Hepatocyte (in vitro differentiated cells): ENCODE results near the gene MAG. TPM values are rescaled to one million over a fixed set of nuclear protein-coding genes. Genes with fewer than 3 reads are reported as not detected.

Experiments used
- DNase-seq: peaks from one replicate; pipeline ENCODE4 v3.0.0-alpha.2; 2016; ENCODE audit warnings: low spot score
- H2AFZ ChIP-seq: fragments of 200-600 bp; sonication (generic); 2 replicates; pipeline ENCODE4 v1.6.0; 2016; ENCODE audit warnings: antibody characterized with exemption, mild to moderate bottlenecking
- H3K27ac ChIP-seq: fragments of 200-600 bp; sonication (generic); 2 replicates; pipeline ENCODE4 v1.5.1; 2016; ENCODE audit warnings: mild to moderate bottlenecking
- H3K27me3 ChIP-seq: fragments of 200-600 bp; sonication (generic); 2 replicates; pipeline ENCODE4 v1.6.1; 2016
- H3K36me3 ChIP-seq: fragments of 200-600 bp; sonication (generic); replicated peaks from 2 replicates; pipeline ENCODE4 v1.5.1; 2016; ENCODE audit warnings: low read depth; ENCODE audit not compliant: insufficient read depth
- H3K4me1 ChIP-seq: fragments of 200-600 bp; sonication (generic); 2 replicates; pipeline ENCODE4 v1.5.1; 2016; ENCODE audit warnings: mild to moderate bottlenecking, moderate library complexity; ENCODE audit not compliant: insufficient read depth
- H3K4me2 ChIP-seq: fragments of 200-600 bp; sonication (generic); 2 replicates; pipeline ENCODE4 v1.6.0; 2016
- H3K4me3 ChIP-seq: fragments of 200-600 bp; sonication (generic); 2 replicates; pipeline ENCODE4 v1.5.1; 2016; ENCODE audit warnings: mild to moderate bottlenecking
- H3K79me2 ChIP-seq: fragments of 200-600 bp; sonication (generic); 2 replicates; pipeline ENCODE4 v1.6.0; 2017; ENCODE audit warnings: mild to moderate bottlenecking
- H3K9me2 ChIP-seq: fragments of 200-600 bp; sonication (generic); replicated peaks from 2 replicates; pipeline ENCODE4 v1.6.0; 2017; ENCODE audit warnings: mild to moderate bottlenecking; ENCODE audit not compliant: insufficient read depth
- H3K9me3 ChIP-seq: fragments of 200-600 bp; sonication (generic); 2 replicates; pipeline ENCODE4 v1.5.1; 2016; ENCODE audit warnings: low read depth, mild to moderate bottlenecking
- H4K20me1 ChIP-seq: fragments of 200-600 bp; sonication (generic); 2 replicates; pipeline ENCODE4 v1.6.0; 2016; ENCODE audit warnings: mild to moderate bottlenecking; ENCODE audit not compliant: insufficient read depth, poor library complexity, severe bottlenecking
- CTCF ChIP-seq: fragments of 200-600 bp; sonication (generic); IDR thresholded peaks from 2 replicates; pipeline ENCODE4 v1.5.1; 2016; ENCODE audit warnings: antibody characterized with exemption, mild to moderate bottlenecking; ENCODE audit not compliant: poor library complexity
- EZH2 ChIP-seq: fragments of 200-600 bp; sonication (generic); IDR thresholded peaks from 2 replicates; pipeline ENCODE4 v1.6.1; 2016; ENCODE audit warnings: antibody characterized with exemption, mild to moderate bottlenecking, borderline replicate concordance
- EZH2phosphoT487 ChIP-seq: fragments of 200-600 bp; sonication (generic); IDR thresholded peaks from one replicate; pipeline ENCODE4 v1.6.1; 2018; ENCODE audit warnings: antibody characterized with exemption, mild to moderate bottlenecking, low read depth, moderate library complexity; ENCODE audit not compliant: unreplicated experiment, severe bottlenecking
- WGBS: methylation state at CpG from one replicate; pipeline ENCODE4 v1.1.6; 2016; ENCODE audit warnings: low lambda C conversion rate; ENCODE audit errors: missing lambda C conversion rate; 5-methylcytosine and 5-hydroxymethylcytosine counted together
- polyA plus RNA-seq: library from polyadenylated mRNA; unstranded; fragments of >200 nt; fragmentation: Nextera tagmentation; extraction: Ambion mirVana; gene quantifications from 2 replicates; pipeline ENCODE4 v1.2.1, GENCODE V29; 2016
- total RNA-seq: library from RNA; depleted of rRNA; stranded (reverse); fragments of >200 nt; gene quantifications from 2 replicates; pipeline ENCODE4 v1.2.3, GENCODE V29; 2014

MAG gene
- total and polyA plus RNA-seq, 2 experiments from 2014 or later = 0.47 TPM; not detected in 1

GRCh38 chr19:35310811-35311465 is 19.0 kb downstream of the MAG start:
- no peaks in the 10 kb centered on the region for H3K36me3 ChIP-seq
- peaks cover 27% of the 10 kb centered on the region for H3K4me1 ChIP-seq
- 90% methylated on average over 10 of the region's 10 CpGs for WGBS
- H3K9me3 ChIP-seq = no peaks in the 10 kb centered on the region
- H3K4me2 ChIP-seq = no peak overlapping the region
- no peaks in the 10 kb centered on the region for H3K27me3 ChIP-seq
- H4K20me1 ChIP-seq = no peaks in the 10 kb centered on the region
- H3K4me3 ChIP-seq = no peak overlapping the region
- H3K27ac ChIP-seq = no peak overlapping the region
- no peak for TF ChIP-seq CTCF
- TF ChIP-seq EZH2 = no peak
- TF ChIP-seq EZH2phosphoT487 = no peak
- H3K79me2 ChIP-seq = no peaks in the 10 kb centered on the region
- no peak for DNase-seq
- H3K9me2 ChIP-seq = no peaks in the 10 kb centered on the region
- no peak overlapping the region for H2AFZ ChIP-seq

- TF ChIP-seq EZH2phosphoT487 (no peak), CTCF (no peak), EZH2 (no peak)
- H2AFZ ChIP-seq = no peak overlapping the region
- no peaks in the 10 kb centered on the region for H3K27me3 ChIP-seq
- no peaks in the 10 kb centered on the region for H3K9me2 ChIP-seq
- H3K9me3 ChIP-seq = no peaks in the 10 kb centered on the region
- H3K27ac ChIP-seq = no peak overlapping the region
- no peaks in the 10 kb centered on the region for H4K20me1 ChIP-seq
- H3K4me3 ChIP-seq = no peak overlapping the region
- WGBS = 84% methylated on average over 20 of the region's 21 CpGs
- no peak for DNase-seq
- peaks cover 31% of the 10 kb centered on the region for H3K4me1 ChIP-seq
- no peak overlapping the region for H3K4me2 ChIP-seq
- H3K79me2 ChIP-seq = no peaks in the 10 kb centered on the region
- no peaks in the 10 kb centered on the region for H3K36me3 ChIP-seq
These were observed 20.1 kb downstream of the MAG start for GRCh38 chr19:35311901-35312665.

- Histone ChIP-seq H3K27me3 (no peaks in the 10 kb centered on the region), H3K9me2 (no peaks in the 10 kb centered on the region), H3K4me3 (no peak overlapping the region), H3K36me3 (no peaks in the 10 kb centered on the region), H3K4me1 (peaks cover 25% of the 10 kb centered on the region), H4K20me1 (no peaks in the 10 kb centered on the region), H2AFZ (no peak overlapping the region), H3K79me2 (no peaks in the 10 kb centered on the region), H3K27ac (no peak overlapping the region), H3K9me3 (no peaks in the 10 kb centered on the region), H3K4me2 (no peak overlapping the region)
- 73% methylated on average over 6 of the region's 7 CpGs for WGBS
- DNase-seq = no peak
- TF ChIP-seq CTCF = no peak
- TF ChIP-seq EZH2phosphoT487 = no peak
- no peak for TF ChIP-seq EZH2
These were observed 21.6 kb downstream of the MAG start for GRCh38 chr19:35313587-35313986.
